H9 (cell line): ENCODE data around the gene MSI1. TPM values are rescaled to one million over a fixed set of nuclear protein-coding genes. Genes with fewer than 3 reads are reported as not detected.
A peak's percentile ranks its signal among the peaks of the same experiment; 100 is the strongest.

Experiments
- DNase-seq: peaks from one replicate; pipeline ENCODE4 v3.0.0-alpha.2; 2017
- H2AFZ ChIP-seq: one replicate; pipeline ENCODE4 v1.6.1; 2013; ENCODE audit warnings: mild to moderate bottlenecking, low read length, control low read depth, moderate library complexity
- H2AK5ac ChIP-seq: 2 replicates; pipeline ENCODE4 v1.6.1; 2013; ENCODE audit warnings: low read length, control low read depth, mixed read lengths; ENCODE audit not compliant: insufficient read length
- H2BK120ac ChIP-seq: one replicate; pipeline ENCODE4 v1.6.1; 2013; ENCODE audit warnings: low read depth, mild to moderate bottlenecking, low read length, control low read depth, inconsistent platforms; ENCODE audit not compliant: poor library complexity, severe bottlenecking
- H2BK12ac ChIP-seq: 2 replicates; pipeline ENCODE4 v1.6.1; 2013; ENCODE audit warnings: low read length, control low read depth, mixed read lengths, low read depth; ENCODE audit not compliant: insufficient read length
- H2BK15ac ChIP-seq: 2 replicates; pipeline ENCODE4 v1.6.1; 2013; ENCODE audit warnings: low read depth, low read length, control low read depth
- H2BK20ac ChIP-seq: one replicate; pipeline ENCODE4 v1.6.1; 2013; ENCODE audit warnings: low read depth, mild to moderate bottlenecking, low read length, control low read depth, inconsistent platforms; ENCODE audit not compliant: poor library complexity, severe bottlenecking
- H2BK5ac ChIP-seq: 2 replicates; pipeline ENCODE4 v1.6.1; 2013; ENCODE audit warnings: low read length, control low read depth, mixed read lengths; ENCODE audit not compliant: insufficient read length
- H3K14ac ChIP-seq: 2 replicates; pipeline ENCODE4 v1.6.1; 2013; ENCODE audit warnings: low read length, control low read depth; ENCODE audit not compliant: insufficient read depth
- H3K18ac ChIP-seq: 2 replicates; pipeline ENCODE4 v1.6.1; 2013; ENCODE audit warnings: low read depth, mild to moderate bottlenecking, mixed read lengths, low read length, control low read depth; ENCODE audit not compliant: insufficient read length
- H3K23ac ChIP-seq: 2 replicates; pipeline ENCODE4 v1.6.1; 2013; ENCODE audit warnings: low read length, control low read depth, mixed read lengths, low read depth; ENCODE audit not compliant: insufficient read length
- H3K23me2 ChIP-seq: 2 replicates; pipeline ENCODE4 v1.6.1; 2013; ENCODE audit warnings: low read depth, mild to moderate bottlenecking, mixed read lengths, low read length, control low read depth; ENCODE audit not compliant: insufficient read length, poor library complexity, severe bottlenecking
- H3K27ac ChIP-seq: 2 replicates; pipeline ENCODE4 v1.5.1; 2013; ENCODE audit warnings: low read length, control low read depth, mixed read lengths, low read depth; ENCODE audit not compliant: insufficient read length
- H3K27me3 ChIP-seq: 2 replicates; pipeline ENCODE4 v1.6.1; 2013; ENCODE audit warnings: low read length, control low read depth, inconsistent platforms; ENCODE audit not compliant: insufficient read depth
- H3K4ac ChIP-seq: 2 replicates; pipeline ENCODE4 v1.6.1; 2013; ENCODE audit warnings: low read depth, mild to moderate bottlenecking, control low read depth, inconsistent platforms, low read length, moderate library complexity
- H3K4me1 ChIP-seq: 2 replicates; pipeline ENCODE4 v1.6.1; 2013; ENCODE audit warnings: low read length, control low read depth, inconsistent platforms; ENCODE audit not compliant: insufficient read depth
- H3K4me2 ChIP-seq: 2 replicates; pipeline ENCODE4 v1.6.1; 2013; ENCODE audit warnings: low read length, control low read depth, mixed read lengths; ENCODE audit not compliant: insufficient read length, insufficient read depth
- H3K56ac ChIP-seq: 2 replicates; pipeline ENCODE4 v1.6.1; 2013; ENCODE audit warnings: low read depth, mild to moderate bottlenecking, mixed read lengths, low read length, control low read depth; ENCODE audit not compliant: insufficient read length
- H3K79me1 ChIP-seq: 2 replicates; pipeline ENCODE4 v1.6.1; 2013; ENCODE audit warnings: low read depth, mild to moderate bottlenecking, moderate library complexity, low read length, control low read depth, inconsistent platforms; ENCODE audit not compliant: insufficient read depth, poor library complexity, severe bottlenecking
- H3K79me2 ChIP-seq: 2 replicates; pipeline ENCODE4 v1.6.1; 2013; ENCODE audit warnings: low read length, control low read depth, inconsistent platforms; ENCODE audit not compliant: insufficient read depth
- H3K9ac ChIP-seq: 2 replicates; pipeline ENCODE4 v1.6.1; 2013; ENCODE audit warnings: low read length, control low read depth, mixed read lengths; ENCODE audit not compliant: insufficient read length; ENCODE audit errors: extremely low read depth
- H3K9me3 ChIP-seq: one replicate; pipeline ENCODE4 v1.6.1; 2013; ENCODE audit warnings: low read depth, low read length, inconsistent platforms; ENCODE audit not compliant: control insufficient read depth
- H3T11ph ChIP-seq: one replicate; pipeline ENCODE4 v1.6.1; 2013; ENCODE audit warnings: mild to moderate bottlenecking, low read length, control low read depth, inconsistent platforms
- H4K20me1 ChIP-seq: one replicate; pipeline ENCODE4 v1.6.1; 2013; ENCODE audit not compliant: control insufficient read depth, insufficient read length, insufficient read depth
- H4K5ac ChIP-seq: 2 replicates; pipeline ENCODE4 v1.6.1; 2013; ENCODE audit warnings: low read depth, mild to moderate bottlenecking, mixed read lengths, low read length, control low read depth; ENCODE audit not compliant: insufficient read length
- H4K8ac ChIP-seq: replicated peaks from 2 replicates; pipeline ENCODE4 v1.6.1; 2013; ENCODE audit warnings: low read length, control low read depth, mixed read lengths, low read depth; ENCODE audit not compliant: insufficient read length
- H4K91ac ChIP-seq: 2 replicates; pipeline ENCODE4 v1.6.1; 2013; ENCODE audit warnings: low read depth, mild to moderate bottlenecking, moderate library complexity, mixed read lengths, low read length, control low read depth; ENCODE audit not compliant: insufficient read length
- H3K27ac Mint-ChIP-seq, 3 experiments: 2 replicates in 2 of 3; 3 replicates in 1 of 3; pipeline ENCODE4 v1.8.0; 2020 to 2021; ENCODE audit warnings: mixed read lengths in 3 of 3, mild to moderate bottlenecking in 1 of 3, moderate library complexity in 1 of 3
- H3K27me3 Mint-ChIP-seq: 2 replicates; pipeline ENCODE4 v1.8.0; 2021; ENCODE audit warnings: low read depth, mild to moderate bottlenecking, moderate library complexity, mixed read lengths
- H3K36me3 Mint-ChIP-seq, 3 experiments: 2 replicates in 2 of 3; 3 replicates in 1 of 3; pipeline ENCODE4 v1.8.0; 2020 to 2021; ENCODE audit warnings: low read depth in 3 of 3, mixed read lengths in 3 of 3; ENCODE audit not compliant: insufficient read depth in 1 of 3
- H3K4me1 Mint-ChIP-seq, 2 experiments: 2 replicates each; pipeline ENCODE4 v1.8.0; 2020; ENCODE audit warnings: mixed read lengths in 2 of 2
- H3K4me3 Mint-ChIP-seq, 2 experiments: 2 replicates in 1 of 2; 3 replicates in 1 of 2; pipeline ENCODE4 v1.8.0; 2020 to 2021; ENCODE audit warnings: mild to moderate bottlenecking in 2 of 2, mixed read lengths in 2 of 2, moderate library complexity in 1 of 2
- H3K9me3 Mint-ChIP-seq, 2 experiments: 2 replicates in 1 of 2; 3 replicates in 1 of 2; pipeline ENCODE4 v1.8.0; 2020; ENCODE audit warnings: mild to moderate bottlenecking in 2 of 2, mixed read lengths in 2 of 2, moderate library complexity in 1 of 2
- CTCF ChIP-seq: fragments of 200-600 bp; sonication (generic); conservative IDR thresholded peaks from 3 replicates; pipeline ENCODE4 v1.8.0; 2021; ENCODE audit warnings: antibody characterized with exemption, mild to moderate bottlenecking
- WGBS: extraction: QIAGEN DNeasy Blood & Tissue Kit; methylation state at CpG from one replicate; pipeline ENCODE4 v1.1.7; 2013; ENCODE audit warnings: missing lambda C conversion rate, low lambda C conversion rate, mixed read lengths; ENCODE audit not compliant: insufficient read length; ENCODE audit errors: extremely low coverage; 5-methylcytosine and 5-hydroxymethylcytosine counted together
- total RNA-seq: library from RNA; stranded (reverse); gene quantifications from 2 replicates; pipeline ENCODE4 v1.2.1, GENCODE V29; 2021

Gene MSI1
- total RNA-seq, 1 experiment from 2014 or later, result 91.5 TPM

GRCh38 chr12:120324841-120325417 is 44.0 kb downstream of the MSI1 start:
- H2BK20ac ChIP-seq, result no peak overlapping the region
- H3K36me3 Mint-ChIP-seq, result no peaks in the 10 kb centered on the region

More at GRCh38 chr12:120324841-120325417, 44.0 kb downstream of the MSI1 start:
- Histone ChIP-seq H2BK5ac (no peak overlapping the region), H3K23ac (no peak overlapping the region), H2BK120ac (no peak overlapping the region), H3K27me3 (no peaks in the 10 kb centered on the region), H4K8ac (no peak overlapping the region), H3K56ac (no peak overlapping the region), H3K23me2 (no peaks in the 10 kb centered on the region), H3K4me1 (no peaks in the 10 kb centered on the region), H3K4ac (no peak overlapping the region), H3K9ac (no peak overlapping the region), H4K20me1 (no peaks in the 10 kb centered on the region), H3K9me3 (no peaks in the 10 kb centered on the region), H2BK15ac (0 out of 2 replicates have a peak overlapping the region, but pooled peaks have one; percentile 68), H2AK5ac (no peak overlapping the region), H3T11ph (no peak overlapping the region), H3K4me2 (peak overlapping the region; percentile 48), H4K91ac (no peak overlapping the region), H4K5ac (no peak overlapping the region), H2AFZ (no peak overlapping the region), H3K79me2 (no peaks in the 10 kb centered on the region), H3K14ac (no peak overlapping the region), H2BK12ac (no peak overlapping the region), H3K18ac (no peak overlapping the region), H3K27ac (no peak overlapping the region), H3K79me1 (no peaks in the 10 kb centered on the region)
- no peak for DNase-seq
- H3K4me1 Mint-ChIP-seq, result peaks cover 5 to 7% of the 10 kb centered on the region in 2 experiments; a peak in 3 of 4 replicates
- H3K27ac Mint-ChIP-seq, result peak overlapping the region in 1 of 3 experiments; percentile 22; a peak in 1 of 7 replicates
- peaks cover 19% of the 10 kb centered on the region for H3K27me3 Mint-ChIP-seq
- TF ChIP-seq CTCF, result no peak
- WGBS, result no CpG with 5 or more reads among the region's 9 CpGs
- no peaks in the 10 kb centered on the region for H3K9me3 Mint-ChIP-seq
- no peak overlapping the region for H3K4me3 Mint-ChIP-seq
